Effector CD8-positive, alpha-beta T cell (primary cell): ENCODE data around the gene SLX4IP.
"Not testable (repeated sequence)": the region's sequence is repeated elsewhere in the genome, so short reads cannot be mapped to it uniquely, and the experiment has no call there.

Experiments
- DNase-seq: peaks from one replicate; lab custom pipeline; 2025; lab: John Stamatoyannopoulos, UW

The SLX4IP gene

DNA sequence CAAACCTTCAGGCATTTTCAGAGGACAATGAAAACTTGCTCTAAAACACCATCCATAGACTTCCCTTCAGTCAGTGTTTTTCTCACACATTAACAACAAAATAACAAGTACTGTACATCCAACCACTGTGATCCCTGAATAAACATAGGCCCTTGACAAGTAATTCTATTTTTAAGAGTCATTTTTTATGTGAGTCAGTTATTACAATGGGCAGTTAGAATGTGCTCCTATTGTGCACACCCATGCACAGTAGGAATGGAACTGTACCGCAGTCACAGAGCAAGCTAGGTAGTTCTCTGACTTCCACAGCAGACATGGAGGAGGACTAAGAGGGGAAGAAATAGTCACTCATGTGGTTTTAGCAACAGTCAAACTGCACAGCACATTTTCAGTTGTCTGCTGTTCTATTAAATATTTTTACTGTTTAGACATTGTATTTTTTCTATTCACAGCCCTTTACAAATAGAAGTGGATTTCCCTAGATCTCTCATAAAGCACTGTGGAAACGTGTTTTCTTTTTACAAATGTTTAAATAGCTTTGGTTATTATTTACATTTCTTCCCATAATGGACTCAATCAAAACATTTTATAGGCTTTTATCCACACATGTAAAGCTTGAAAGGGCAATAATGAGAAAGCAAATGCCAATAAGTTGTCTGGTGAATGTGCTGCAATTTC lies 138.3 kb downstream of the SLX4IP start:
- DNase-seq, result no peak

DNA sequence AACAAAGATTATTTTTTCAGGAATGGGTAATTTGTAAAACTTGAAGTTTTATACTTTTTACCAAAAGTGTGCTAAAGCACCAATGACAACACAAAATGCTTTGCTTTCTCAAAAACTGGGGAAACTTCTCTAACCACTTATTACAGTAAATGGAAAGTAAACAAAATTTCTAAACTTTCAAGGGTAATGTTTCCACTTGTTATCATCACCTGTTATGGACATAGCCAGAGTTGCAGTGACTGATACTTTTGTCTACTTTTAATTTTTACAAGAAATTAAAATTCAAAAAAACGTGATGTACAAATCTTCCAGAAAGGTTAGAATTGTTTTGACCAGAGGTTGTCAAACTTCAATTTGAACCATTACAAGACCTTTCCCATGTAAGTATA lies 138.8 kb downstream of the SLX4IP start:
- DNase-seq, result no peak

DNA sequence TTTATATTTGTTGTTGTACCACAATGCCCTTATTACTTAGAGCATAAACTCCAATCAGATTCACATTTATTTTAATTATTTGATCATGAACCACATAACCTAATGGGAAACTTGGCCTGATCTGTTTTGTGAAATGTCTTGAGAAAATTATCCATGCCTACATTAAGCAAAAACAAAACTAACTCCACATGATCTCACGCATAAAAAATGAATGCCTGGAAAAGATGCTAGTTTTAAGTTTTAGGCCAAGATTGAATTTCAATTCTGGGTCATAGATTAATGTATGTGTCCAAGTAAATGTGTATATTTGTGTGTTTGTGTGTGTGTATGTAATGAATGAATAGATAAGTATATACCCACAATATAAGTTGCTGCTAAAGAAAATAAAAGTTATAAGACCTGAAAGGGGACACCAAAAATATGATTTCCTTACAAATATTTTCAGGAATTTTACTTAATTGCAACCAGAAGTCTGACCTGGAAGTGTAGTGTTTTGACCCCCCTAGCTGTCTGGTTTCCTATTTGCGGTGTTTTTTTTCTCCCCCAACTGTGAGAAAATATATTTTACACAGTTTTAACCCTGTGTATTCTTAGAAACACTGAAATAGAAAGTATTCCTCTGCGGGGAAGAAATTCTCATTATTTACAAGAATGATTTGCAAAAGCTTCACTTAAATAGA lies 141.4 kb downstream of the SLX4IP start:
- no peak for DNase-seq

DNA sequence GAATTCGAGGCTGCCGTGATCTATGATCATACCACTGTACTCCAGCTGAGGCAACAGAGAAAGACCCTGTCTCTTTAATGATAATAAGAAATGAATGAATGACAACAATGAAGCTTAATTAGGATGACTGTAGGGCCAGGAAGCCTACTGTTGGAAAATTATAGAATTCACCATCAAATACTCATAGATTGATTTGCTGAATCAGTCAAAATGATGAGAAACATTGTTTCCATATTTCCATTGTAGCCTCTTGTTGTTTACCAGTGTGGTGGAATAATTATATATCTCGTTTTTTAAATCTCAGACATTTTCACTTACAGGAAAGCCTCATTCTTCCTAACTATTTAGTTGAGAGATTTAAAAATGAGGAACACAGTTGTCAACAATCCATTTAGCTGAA lies 142.5 kb downstream of the SLX4IP start:
- no peak for DNase-seq

DNA sequence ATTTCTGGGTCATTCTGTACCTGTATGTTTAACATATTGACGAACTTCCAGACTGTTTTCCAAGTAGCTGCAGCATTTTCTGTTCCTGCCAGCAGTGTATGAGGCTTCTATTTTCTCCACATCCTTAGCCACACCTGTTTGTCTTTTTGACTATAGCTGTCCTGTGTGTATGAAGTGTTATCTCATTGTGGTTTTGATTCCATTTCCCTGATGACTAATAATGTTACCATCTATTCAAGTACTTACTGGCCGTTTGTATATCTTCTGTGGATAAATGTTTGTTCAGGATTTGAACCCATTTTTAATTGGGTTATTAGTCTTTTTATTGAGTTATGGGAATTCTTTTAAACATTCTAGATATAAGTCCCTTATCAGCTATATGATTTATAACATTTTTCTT lies 143.5 kb downstream of the SLX4IP start:
- no peak for DNase-seq

DNA sequence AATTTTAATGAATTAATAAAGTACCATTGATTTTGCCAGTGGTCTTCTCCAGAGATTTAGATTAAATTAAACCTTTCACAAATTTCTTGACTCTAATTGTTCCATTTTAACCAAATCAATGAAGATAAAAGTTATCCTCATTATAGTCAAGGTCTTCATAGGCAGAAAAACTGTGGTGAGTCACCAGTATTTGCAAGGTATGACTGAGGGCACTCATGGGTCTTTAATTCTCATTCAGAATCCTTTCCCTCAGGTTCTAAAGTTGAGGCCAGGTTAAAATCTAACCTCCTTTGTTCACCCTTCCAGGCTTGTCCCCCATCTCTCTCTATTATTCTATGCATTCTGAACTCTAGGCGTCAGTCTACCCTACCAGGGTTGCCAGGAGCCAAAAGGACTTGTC lies 144.8 kb downstream of the SLX4IP start:
- no peak for DNase-seq

DNA sequence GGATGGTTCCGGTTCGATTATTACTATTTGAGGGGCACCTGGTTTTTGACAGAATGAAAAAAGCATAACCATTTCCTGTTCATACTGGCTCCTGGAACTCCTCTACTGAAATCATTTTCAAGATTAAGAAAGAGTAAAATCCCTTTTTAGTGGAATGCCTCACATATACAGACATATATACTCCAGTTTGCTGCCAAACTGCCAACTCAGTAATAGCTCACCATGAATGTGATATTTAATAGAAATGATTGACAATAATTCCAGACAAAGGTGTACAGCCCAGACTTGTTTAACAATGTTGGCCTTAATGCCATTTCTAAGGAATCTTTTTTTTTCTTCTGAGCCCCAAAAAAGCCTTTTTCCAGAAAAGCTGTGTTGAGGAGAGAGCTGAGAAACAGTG lies 145.6 kb downstream of the SLX4IP start:
- no peak for DNase-seq

DNA sequence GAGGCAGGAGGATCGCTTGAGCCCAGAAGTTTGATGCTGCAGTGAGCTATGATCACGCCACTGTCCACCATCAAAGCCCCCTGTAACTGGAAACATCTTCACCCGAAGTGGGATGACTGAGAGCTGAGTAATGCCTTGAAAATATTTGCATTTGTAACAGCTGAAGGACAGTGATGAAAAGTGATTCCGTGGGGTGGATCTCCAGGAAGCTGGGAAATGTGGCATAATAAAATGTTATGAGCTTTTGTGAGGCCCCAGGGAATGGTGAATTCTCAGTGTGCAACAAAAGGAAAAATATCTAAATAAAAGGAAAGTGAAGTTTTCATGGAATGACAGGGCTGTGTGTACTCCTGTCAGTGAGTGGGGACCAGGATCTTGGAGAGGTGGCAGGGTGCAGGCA lies 146.7 kb downstream of the SLX4IP start:
- no peak for DNase-seq

DNA sequence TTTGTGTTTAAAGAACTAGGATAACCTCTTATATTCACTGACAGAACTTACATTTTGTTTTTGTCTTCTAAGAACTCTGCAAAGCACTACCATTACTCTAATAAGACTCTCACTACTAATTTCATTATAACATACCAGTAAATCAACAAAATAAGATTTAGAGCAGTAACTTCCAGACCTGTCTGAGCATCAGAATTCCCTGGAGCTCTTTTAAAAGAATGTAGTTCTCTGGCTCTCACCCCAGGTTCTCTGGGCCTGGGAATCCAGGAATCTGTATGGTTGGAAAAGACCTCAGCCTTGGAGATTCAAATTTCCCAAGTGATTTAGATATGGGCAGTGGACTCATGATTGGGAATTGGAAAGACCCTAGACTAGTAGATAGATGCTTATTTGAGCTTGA lies 149.3 kb downstream of the SLX4IP start:
- no peak for DNase-seq

DNA sequence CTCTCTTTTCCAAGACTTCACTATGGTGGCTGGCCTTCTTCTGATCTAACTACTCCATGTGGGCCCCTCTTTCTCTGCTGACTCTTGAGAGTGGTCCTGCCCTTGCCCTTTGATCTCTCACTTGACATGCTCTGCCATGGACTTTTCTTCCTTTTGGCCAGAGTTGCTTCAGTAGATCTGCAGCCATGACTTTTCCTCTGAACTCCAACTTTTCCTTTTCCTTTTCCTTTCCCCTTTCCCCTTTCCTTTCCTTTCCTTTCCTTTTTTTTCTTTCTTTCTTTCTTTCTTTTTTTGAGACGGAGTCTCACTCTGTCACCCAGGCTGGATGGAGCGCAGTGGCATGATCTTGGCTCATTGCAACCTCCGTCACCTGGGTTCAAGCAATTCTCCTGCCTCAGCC lies 150.2 kb downstream of the SLX4IP start:
- no peak for DNase-seq

DNA sequence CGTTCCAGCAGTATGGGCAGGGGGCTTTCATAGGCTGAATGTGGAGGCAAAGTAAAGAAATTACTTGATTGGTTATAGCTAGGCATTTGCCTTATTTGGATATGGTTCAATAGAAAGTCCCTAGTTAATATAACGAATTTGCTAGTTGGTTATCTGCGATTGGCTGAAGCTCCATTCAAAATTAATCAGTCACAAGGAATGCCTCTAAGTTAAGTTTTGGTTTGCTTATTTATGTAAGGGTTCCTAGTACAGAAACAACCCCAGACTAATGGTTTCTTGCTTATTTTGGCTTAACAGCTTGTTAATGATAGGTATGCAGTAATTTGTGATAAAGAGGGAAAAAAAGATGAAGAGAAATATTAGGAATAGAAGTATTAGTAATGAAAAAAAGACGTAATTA lies 151.2 kb downstream of the SLX4IP start:
- DNase-seq, result no peak

DNA sequence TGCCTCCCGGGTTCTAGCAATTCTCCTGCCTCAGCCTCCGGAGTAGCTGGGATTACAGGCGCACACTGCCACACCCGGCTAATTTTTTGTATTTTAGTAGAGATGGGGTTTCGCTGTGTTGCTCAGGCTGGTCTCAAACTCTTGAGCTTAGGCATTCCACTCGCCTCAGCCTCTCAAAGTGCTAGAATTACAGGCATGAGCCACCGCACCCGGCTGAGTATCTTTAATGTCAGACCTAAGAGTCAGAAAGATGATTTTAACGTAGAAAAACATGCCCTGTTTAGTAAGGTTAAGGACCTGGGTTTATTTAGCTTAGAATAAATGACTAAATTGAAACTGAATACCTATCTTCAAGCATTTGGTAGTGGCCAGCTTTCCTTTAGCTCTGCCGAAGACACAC lies 155.3 kb downstream of the SLX4IP start:
- DNase-seq, result not testable (repeated sequence)

DNA sequence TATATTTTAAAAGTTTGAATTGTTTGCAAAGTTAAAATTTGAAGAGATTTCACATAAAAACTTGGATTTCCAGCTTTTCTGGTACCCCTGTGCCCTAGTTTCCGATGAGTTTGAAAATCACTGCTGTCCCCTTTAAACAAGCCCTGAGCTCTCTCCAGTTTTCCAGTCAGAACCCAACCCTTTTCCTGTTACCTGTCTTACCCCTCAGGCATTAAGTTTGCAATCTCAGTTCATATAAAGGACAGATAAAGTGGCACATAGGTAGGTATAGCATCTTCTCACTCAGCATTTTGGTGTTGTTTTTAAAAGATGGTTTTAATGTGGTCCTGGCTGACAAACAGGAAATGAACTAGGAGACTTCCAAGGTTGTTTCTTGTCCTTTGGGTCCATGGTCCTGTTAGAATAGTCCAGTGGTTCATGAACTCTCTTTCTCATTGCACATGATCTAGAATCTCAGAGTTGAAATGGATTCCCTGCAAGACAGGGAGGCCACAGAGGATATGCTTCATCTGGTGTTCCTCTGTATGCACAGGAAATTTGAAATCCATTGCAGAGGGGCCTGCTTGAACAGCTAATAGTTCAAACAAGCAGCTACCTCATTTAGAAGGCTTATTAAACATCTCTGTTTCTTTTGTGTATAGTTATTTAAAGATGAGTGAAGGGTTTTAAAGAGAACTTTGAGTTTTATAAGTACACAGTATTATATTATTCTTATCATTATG lies 156.0 kb downstream of the SLX4IP start:
- no peak for DNase-seq

DNA sequence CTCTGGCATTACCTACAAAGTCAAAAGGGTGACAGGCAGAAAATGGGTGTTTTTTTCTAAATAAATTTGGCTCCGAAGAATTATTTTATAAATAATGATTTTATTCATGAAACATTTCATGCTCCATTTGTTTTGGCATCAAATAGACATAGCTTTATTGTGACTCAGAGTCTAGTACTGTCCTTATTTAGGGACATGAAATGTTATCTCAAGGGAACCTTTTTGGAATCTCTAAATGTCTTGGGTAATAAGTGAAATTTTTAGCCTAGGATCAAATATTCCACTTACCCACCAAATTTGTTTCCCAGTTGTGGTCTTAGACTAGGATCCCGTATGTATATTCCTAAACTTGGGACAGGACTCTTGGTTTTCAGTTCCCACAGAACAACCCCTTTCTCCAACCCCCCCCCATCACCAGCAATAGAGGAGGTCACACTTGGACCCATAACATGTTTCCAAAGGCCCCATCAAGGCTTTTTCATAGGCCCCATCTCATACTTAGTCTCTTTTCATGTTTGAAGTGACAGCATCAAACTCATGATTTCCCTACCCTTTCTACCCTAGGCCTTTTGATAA lies 156.9 kb downstream of the SLX4IP start:
- no peak for DNase-seq

DNA sequence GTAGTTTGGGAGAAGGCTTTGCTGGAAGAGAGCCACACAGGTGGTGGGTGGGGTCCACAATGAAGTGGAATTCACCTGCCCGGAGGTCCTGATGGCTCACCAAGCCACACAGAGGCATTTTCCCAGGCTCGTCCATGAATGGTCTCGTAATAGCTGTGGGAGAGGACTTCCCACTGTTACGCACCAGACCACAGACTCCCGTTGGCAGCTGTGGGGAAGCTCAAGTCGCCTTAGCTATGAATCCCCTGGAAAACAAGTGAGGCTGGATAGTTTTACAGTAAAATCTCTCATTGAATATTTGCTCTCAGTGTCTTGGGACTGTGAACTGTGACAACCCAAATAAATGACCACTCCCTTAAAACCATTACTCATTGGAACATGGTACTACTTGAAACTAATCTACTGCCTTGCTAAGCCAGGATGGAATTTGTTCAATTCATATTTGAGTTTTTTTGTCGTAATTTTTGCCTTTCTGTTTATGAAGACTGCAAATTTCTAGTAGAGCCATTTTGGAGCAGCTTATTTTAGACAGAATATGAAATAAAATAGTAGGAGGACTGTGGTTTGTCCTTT lies 159.3 kb downstream of the SLX4IP start:
- no peak for DNase-seq

DNA sequence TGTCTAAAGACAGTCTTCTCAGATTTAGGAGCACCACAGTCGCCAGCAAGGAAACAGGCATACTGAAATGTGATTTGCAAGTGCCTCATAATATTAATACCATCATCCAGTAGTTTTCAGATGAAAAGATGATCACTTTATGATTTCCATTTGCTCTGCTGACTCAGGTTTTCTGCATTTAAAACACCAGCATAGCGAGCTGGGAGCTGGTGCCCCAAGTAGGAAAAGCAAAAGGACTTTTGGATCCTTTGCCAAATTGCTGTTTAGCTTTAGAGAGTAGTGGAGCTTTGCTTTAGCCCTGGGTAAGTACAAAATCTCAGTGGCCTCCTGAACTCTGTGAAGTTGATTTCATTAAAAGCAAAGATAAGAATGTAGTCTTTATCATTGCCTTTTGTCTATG lies 160.2 kb downstream of the SLX4IP start:
- no peak for DNase-seq

DNA sequence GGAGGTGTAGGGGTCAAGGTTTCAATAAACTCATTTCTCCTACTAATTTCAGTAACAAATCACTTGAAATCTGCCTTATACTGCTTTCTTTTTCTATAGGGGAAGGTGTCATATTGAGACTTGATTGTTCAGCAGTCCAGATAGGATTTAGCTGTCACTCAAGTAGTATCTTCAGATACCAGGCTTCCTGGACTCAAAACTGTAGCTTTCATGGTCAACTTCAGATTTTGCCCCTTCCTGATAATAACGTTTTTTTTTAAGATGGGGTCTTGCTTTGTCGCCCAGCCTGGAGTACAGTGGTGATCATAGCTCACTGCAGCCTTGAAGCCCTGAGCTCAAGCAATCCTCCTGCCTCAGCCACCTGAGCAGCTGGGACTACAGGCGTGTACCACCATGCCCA lies 160.9 kb downstream of the SLX4IP start:
- DNase-seq, result no peak

DNA sequence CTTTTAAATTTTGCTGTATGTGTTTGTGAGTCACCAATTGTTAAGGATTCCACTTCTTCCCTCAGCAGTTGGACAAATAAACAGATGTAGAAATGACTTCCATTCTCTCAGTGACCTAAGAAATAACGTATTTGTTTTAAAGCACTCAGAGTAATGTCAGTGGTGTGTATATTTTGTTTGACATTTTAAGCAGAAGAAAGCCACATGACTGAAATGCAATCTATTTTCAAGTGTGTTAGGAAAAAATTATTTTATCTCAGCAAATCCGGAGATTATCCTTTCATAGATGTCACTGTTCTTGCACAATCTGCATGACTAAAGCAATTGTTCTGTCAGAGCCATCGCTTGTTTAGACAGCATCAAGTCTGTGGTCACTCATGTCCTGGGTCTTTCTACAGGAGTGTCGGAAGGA lies 161.6 kb downstream of the SLX4IP start:
- DNase-seq, result no peak

DNA sequence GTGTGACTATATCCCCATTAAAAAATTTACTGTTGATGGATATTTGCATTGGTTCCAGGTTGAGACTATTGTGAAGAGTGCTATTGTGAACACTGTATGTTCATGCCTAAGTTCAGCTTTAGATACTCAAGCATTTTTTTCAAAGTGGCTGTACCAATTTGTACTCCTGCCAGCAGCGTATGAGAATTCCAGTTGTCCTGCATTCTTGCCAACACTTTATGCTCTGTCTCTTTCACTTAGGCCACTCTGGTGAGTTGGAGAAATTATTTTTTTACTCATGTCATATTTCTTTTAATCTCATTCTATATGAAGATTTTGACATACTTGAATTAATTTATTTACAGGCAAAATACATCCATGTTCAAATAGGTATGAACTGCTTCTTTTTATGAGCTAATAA lies 162.5 kb downstream of the SLX4IP start:
- DNase-seq, result no peak

DNA sequence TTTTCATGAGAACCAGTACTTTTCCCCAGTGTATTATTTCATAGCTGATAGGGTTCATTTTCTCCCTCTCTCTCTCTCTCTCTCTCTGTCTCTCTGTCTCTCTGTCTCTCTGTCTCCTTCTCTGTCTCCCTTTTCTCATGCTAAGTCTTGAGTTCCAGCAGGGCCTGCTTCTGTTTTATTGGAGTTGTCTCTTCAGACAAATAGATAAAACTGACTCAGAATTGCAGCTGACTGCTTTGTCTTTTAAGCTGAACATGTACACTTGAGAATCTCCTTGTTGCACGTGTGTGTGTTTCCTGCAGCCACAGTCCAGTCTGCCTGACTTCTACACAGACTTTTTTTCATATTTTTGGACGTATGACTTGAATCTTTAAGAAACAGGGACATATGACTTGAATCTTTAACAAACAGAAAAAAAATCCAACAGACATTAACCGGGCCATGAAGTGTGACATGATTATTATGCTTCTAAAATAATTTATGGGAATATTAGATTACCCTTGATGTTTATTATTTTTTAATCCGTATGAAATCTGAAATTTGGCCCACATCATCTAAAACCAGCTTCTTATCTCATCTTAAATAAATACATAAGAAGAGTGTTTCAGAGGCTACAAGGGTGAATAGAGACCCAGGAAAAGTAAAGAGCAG lies 167.2 kb downstream of the SLX4IP start:
- DNase-seq, result no peak

DNA sequence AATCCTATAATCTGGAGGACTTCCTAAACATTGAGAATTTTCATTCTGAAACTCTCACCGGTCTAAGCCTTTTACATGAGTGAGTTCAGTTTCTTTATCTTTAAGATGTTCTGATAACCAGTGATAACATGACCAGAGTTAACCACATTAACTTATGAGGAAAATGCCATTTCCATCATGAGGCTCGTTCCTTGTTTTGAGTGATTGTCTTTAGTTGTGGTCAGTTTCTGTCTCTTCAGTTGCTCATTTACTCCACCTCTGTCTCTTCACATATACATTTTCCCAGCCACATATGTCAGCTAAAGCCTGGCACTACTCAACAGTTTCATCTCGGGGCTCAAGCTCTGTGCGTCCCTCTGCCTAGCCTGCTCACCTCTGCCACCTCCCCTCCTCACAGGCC lies 168.3 kb downstream of the SLX4IP start:
- no peak for DNase-seq
